Measurements from ENCODE around the gene SLC35F3. TPM values are rescaled to one million over a fixed set of nuclear protein-coding genes. Genes with fewer than 3 reads are reported as not detected.
"Not testable (repeated sequence)": the region's sequence is repeated elsewhere in the genome, so short reads cannot be mapped to it uniquely, and the experiment has no call there.

Gene SLC35F3
- total RNA-seq, 4 donors from 2014 or later = 0.36 to 1.4 (median 0.54) TPM

- H3K9me3 ChIP-seq = no peaks in the 10 kb centered on the region
- no peak overlapping the region for H3K4me3 ChIP-seq
- no peak for DNase-seq (ENCODE audit: low spot score in 2 of 2)
- H3K27me3 ChIP-seq = peaks cover 31% of the 10 kb centered on the region
- H3K27ac ChIP-seq = no peak overlapping the region
- WGBS = 74% methylated on average over 4 of the region's 4 CpGs
- TF ChIP-seq, protein P1, sequence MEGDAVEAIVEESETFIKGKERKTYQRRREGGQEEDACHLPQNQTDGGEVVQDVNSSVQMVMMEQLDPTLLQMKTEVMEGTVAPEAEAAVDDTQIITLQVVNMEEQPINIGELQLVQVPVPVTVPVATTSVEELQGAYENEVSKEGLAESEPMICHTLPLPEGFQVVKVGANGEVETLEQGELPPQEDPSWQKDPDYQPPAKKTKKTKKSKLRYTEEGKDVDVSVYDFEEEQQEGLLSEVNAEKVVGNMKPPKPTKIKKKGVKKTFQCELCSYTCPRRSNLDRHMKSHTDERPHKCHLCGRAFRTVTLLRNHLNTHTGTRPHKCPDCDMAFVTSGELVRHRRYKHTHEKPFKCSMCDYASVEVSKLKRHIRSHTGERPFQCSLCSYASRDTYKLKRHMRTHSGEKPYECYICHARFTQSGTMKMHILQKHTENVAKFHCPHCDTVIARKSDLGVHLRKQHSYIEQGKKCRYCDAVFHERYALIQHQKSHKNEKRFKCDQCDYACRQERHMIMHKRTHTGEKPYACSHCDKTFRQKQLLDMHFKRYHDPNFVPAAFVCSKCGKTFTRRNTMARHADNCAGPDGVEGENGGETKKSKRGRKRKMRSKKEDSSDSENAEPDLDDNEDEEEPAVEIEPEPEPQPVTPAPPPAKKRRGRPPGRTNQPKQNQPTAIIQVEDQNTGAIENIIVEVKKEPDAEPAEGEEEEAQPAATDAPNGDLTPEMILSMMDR (IDR thresholded peaks at IDR 0.05) = no peak
- TF ChIP-seq POLR2AphosphoS5 (IDR thresholded peaks at IDR 0.05) = no peak
- TF ChIP-seq EP300 (IDR thresholded peaks at IDR 0.05) = no peak
- no peaks in the 10 kb centered on the region for H3K36me3 ChIP-seq
- no peaks in the 10 kb centered on the region for H3K4me1 ChIP-seq
Observed at GRCh38 chr1:234144901-234145300, 240.4 kb downstream of the SLC35F3 start.

GRCh38 chr1:234148350-234148749 is 243.9 kb downstream of the SLC35F3 start:
- Histone ChIP-seq H3K27ac (no peak overlapping the region), H3K9me3 (no peaks in the 10 kb centered on the region), H3K4me1 (no peaks in the 10 kb centered on the region), H3K4me3 (no peak overlapping the region), H3K27me3 (peaks cover 33% of the 10 kb centered on the region), H3K36me3 (no peaks in the 10 kb centered on the region)
- no peak for DNase-seq (ENCODE audit: low spot score in 2 of 2)
- 59% methylated on average over 3 of the region's 3 CpGs for WGBS
- no peak for TF ChIP-seq EP300 (IDR thresholded peaks at IDR 0.05)
- TF ChIP-seq POLR2AphosphoS5 (IDR thresholded peaks at IDR 0.05) = no peak
- TF ChIP-seq, protein P1 (IDR thresholded peaks at IDR 0.05) = no peak
- no peak for TF ChIP-seq POLR2A (IDR thresholded peaks at IDR 0.05)

DNA sequence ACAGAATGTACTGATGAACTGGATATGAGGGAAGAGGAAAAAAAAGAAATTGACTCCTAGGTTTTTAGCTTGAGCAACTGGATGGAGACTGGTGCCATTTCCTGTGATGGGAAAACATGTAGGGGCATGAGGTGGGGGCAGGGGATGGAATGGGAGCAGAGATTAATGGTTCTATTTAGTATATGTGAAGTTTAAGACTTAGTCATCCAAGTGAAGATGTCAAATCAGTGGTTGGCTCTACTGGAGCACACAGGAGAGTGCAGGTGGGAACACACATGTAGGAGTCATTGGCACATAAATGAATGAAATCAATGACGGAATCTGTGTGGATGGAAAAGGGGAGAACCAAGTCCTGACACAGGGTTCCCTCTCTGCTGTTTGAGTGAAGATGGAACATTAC is 244.3 kb downstream of the SLC35F3 start:
- Histone ChIP-seq H3K9me3 (no peaks in the 10 kb centered on the region), H3K4me1 (no peaks in the 10 kb centered on the region), H3K27me3 (peaks cover 31% of the 10 kb centered on the region), H3K4me3 (no peak overlapping the region), H3K27ac (no peak overlapping the region), H3K36me3 (no peaks in the 10 kb centered on the region)
- no peak for TF ChIP-seq EP300 (IDR thresholded peaks at IDR 0.05)
- TF ChIP-seq POLR2A (IDR thresholded peaks at IDR 0.05) = no peak
- no peak for TF ChIP-seq POLR2AphosphoS5 (IDR thresholded peaks at IDR 0.05)
- TF ChIP-seq, protein P1 (IDR thresholded peaks at IDR 0.05) = no peak
- 97% methylated on average over 1 of the region's 1 CpG for WGBS
- DNase-seq (ENCODE audit: low spot score in 2 of 2) = no peak

- Histone ChIP-seq H3K27me3 (peaks cover 27% of the 10 kb centered on the region), H3K27ac (no peak overlapping the region), H3K36me3 (no peaks in the 10 kb centered on the region), H3K4me3 (no peak overlapping the region), H3K4me1 (no peaks in the 10 kb centered on the region), H3K9me3 (no peaks in the 10 kb centered on the region)
- TF ChIP-seq POLR2A (IDR thresholded peaks at IDR 0.05) (no peak), POLR2AphosphoS5 (IDR thresholded peaks at IDR 0.05) (no peak), EP300 (IDR thresholded peaks at IDR 0.05) (no peak)
- TF ChIP-seq, protein P1 (IDR thresholded peaks at IDR 0.05) = no peak
- WGBS = 73% methylated on average over 3 of the region's 3 CpGs
- no peak for DNase-seq (ENCODE audit: low spot score in 2 of 2)
Observed at GRCh38 chr1:234149217-234149616, 244.7 kb downstream of the SLC35F3 start.

DNA sequence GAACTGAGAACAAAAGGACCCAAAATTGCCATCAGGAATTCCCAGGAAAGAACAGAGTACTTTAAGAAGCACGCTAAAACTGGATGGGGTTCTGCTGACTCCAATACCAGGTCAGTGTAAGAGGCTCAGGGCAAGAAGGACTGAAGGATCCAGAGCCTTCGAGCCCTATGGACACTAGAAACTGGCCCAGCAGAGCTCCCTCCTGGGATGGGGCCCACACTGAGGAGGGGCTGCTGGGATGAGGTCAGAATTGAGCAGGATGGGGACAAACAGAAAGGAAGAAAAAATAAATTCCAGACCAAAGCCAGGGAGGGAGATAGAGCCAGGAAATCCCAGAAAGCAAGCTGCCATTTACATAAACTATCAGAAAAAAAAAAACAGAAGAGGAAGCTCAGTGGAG is 246.4 kb downstream of the SLC35F3 start:
- Histone ChIP-seq H3K27me3 (peaks cover 25% of the 10 kb centered on the region), H3K27ac (no peak overlapping the region), H3K4me1 (no peaks in the 10 kb centered on the region), H3K9me3 (no peaks in the 10 kb centered on the region), H3K36me3 (no peaks in the 10 kb centered on the region), H3K4me3 (no peak overlapping the region)
- DNase-seq (ENCODE audit: low spot score in 2 of 2) = no peak
- WGBS = 93% methylated on average over 2 of the region's 2 CpGs
- TF ChIP-seq EP300 (IDR thresholded peaks at IDR 0.05) (no peak), POLR2AphosphoS5 (IDR thresholded peaks at IDR 0.05) (no peak)
- TF ChIP-seq, protein P1 (IDR thresholded peaks at IDR 0.05) = no peak

GRCh38 chr1:234152344-234152743 is 247.9 kb downstream of the SLC35F3 start:
- not testable (repeated sequence) for H3K9me3 ChIP-seq; H3K27ac ChIP-seq; H3K36me3 ChIP-seq; H3K4me3 ChIP-seq; DNase-seq (ENCODE audit: low spot score in 2 of 2); H3K4me1 ChIP-seq
- 82% methylated on average over 4 of the region's 4 CpGs for WGBS
- peaks cover 21% of the 10 kb centered on the region for H3K27me3 ChIP-seq

Data from suprapubic skin (tissue), 4 donors.